ENCODE data around the gene TMEM163.
"Not testable (repeated sequence)": the region's sequence is repeated elsewhere in the genome, so short reads cannot be mapped to it uniquely, and the experiment has no call there.

Gene TMEM163

GRCh38 chr2:134718817-134719814 is at the start of gene TMEM163:
TMEM163 (minus strand) TSS chr2:134719000.
- DNase-seq: peak; percentile 61

GRCh38 chr2:134766583-134766982 is 47.8 kb upstream of the TMEM163 start:
- DNase-seq: no peak

GRCh38 chr2:134765987-134766386 is 47.2 kb upstream of the TMEM163 start:
- no peak for DNase-seq

DNA sequence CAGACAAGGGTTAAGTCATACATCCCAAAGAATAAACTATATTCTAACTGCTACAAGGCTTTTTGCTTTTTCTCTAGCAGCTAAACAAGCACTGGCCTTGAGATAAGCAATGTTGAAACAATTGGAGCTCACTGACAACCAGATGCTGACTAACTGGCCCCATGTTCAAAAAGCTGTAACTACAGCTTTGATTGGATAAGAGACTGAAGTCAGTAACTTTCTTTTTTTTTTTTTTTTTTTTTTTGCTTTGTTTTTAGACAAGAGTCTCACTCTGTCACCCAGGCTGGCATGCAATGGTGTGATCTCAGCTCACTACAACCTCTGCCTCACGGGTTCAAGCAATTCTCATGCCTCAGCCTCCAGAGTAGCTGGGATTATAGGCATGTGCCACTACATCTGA is 45.4 kb upstream of the TMEM163 start:
- DNase-seq: no peak

GRCh38 chr2:134763164-134763710 is 44.4 kb upstream of the TMEM163 start:
- no peak for DNase-seq

- no peak for DNase-seq
These were observed 43.7 kb upstream of the TMEM163 start for GRCh38 chr2:134762508-134762907.

GRCh38 chr2:134760385-134760784 is 41.6 kb upstream of the TMEM163 start:
- DNase-seq: no peak

DNA sequence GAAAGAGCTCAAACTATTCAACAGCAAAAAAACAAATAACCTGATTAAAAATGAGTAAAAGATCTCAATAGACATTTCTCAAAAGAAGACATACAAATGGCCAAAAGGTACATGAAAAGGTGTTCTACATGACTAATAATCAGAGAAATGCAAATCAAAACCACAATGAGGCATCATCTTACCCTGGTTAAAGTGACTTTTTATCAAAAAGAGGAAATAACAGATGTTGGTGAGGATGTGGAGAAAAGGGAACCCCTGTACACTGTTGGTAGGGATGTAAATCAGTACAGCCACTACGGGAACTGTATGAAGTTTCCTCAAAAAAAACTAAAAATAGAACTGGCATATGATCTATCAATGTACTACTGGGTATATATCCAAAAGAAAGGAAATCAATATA is 39.8 kb upstream of the TMEM163 start:
- no peak for DNase-seq

DNA sequence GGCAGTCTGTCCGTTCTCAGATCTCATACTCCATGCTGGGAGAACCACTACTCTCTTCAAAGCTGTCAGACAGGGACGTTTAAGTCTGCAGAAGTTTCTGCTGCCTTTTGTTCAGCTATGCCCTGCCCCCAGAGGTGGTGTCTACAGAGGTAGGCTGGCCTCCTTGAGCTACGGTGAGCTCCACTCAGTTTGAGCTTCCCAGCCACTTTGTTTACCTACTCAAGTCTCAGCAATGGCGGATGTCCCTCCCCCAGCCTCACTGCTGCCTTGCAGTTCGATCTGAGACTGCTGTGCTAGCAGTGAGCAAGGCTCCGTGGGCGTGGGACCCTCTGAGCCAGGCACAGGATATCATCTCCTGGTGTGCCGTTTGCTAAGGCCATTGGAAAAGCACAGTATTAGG is 33.2 kb upstream of the TMEM163 start:
- not testable (repeated sequence) for DNase-seq

DNA sequence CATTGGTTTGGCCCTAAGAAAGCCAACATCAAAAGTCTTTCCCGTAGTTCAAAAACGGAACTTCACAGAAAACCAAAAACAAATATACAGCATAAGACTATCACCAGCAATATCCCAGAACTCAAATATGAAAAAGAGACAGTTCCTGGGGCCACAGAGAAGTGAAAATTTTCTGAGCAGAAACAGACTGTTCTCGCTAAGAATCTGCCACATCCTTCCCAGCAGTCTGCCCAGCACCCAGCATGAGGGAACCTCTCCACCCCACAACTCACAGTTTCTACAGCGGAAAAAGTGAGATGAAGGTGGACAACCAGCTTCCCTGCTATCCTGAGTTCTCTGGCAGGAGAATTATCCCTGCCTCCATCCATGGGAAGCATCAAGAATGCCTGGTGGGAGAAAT is 26.7 kb upstream of the TMEM163 start:
- DNase-seq: no peak

- no peak for DNase-seq
These were observed 26.2 kb upstream of the TMEM163 start for GRCh38 chr2:134745023-134745422.

- no peak for DNase-seq
These were observed 21.1 kb upstream of the TMEM163 start for GRCh38 chr2:134739879-134740301.

DNA sequence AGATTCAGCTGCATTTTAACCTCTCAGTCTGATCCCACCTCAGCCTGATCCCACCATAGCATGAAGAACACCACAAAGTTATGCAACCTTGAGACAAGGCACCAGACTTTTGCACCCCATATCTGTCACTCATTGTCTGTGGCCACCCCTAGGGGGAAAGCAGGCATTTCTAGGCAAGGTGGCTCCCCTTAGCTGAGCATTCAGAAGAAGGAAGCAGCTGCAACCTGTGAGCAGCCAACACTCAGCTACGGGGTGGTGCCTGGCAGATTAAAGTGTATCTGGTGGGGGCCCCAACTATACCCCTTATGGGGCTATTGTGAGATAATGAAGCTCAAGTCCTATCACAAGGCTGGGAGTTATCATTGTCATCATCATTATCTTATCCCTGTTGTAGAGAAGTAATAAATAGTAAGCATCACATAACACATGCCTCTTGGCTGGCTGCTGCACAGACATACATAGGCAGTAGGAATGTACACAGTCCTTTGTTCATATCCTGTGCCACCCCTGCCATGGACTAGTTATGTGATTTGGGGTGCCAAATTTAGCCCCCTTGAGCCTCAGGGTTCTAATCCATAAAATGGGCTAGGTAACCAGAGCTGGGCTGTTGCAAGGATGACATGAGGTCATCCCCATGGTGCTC is 20.6 kb upstream of the TMEM163 start:
- no peak for DNase-seq

- DNase-seq: no peak
These were observed 19.5 kb upstream of the TMEM163 start for GRCh38 chr2:134738141-134738870.

GRCh38 chr2:134737671-134738070 is 18.9 kb upstream of the TMEM163 start:
- no peak for DNase-seq

GRCh38 chr2:134736167-134736880 is 17.5 kb upstream of the TMEM163 start:
- DNase-seq: no peak

DNA sequence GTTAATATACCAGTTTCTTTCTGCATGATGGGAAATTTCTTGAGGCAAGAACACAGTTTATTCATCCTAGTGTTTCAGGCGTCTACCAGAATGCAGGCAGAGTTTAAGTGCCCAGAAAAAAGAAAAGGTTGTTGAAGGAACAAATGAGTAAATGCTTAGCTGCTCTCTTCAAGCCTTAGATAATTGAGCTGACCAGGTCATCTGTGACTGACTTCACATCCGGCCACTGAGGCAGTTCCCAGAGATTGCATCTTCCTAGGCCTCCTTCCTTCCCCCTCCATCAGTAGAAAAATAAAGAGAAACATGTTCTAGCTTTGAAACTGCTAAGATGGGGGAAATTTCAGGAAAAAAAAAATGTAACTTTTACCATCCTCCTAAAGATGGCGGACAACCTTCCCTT is 9.4 kb upstream of the TMEM163 start:
- no peak for DNase-seq

DNA sequence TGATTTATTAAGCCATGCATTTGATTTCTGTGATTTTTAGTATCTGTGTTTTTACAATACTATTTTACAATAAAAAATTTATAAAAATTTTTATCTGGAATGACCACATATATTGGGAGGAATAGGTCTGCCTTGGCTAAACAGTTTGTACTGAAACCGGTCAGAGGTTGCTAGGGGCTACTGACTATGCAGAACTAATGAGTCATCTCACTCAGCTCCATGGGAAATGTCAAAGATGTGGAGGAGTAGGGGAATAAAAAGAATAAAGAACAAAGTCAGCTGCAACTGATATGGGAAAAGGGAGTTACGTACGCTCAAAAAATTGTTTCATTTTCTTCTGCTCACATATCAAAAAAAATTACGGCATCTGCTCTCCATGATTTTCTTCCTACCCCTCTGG is 8.6 kb upstream of the TMEM163 start:
- no peak for DNase-seq

- DNase-seq: no peak
These were observed 7.8 kb upstream of the TMEM163 start for GRCh38 chr2:134726645-134727044.

GRCh38 chr2:134725876-134726275 is 7.1 kb upstream of the TMEM163 start:
- DNase-seq: no peak

GRCh38 chr2:134724341-134724740 is 5.5 kb upstream of the TMEM163 start:
- DNase-seq: no peak

DNA sequence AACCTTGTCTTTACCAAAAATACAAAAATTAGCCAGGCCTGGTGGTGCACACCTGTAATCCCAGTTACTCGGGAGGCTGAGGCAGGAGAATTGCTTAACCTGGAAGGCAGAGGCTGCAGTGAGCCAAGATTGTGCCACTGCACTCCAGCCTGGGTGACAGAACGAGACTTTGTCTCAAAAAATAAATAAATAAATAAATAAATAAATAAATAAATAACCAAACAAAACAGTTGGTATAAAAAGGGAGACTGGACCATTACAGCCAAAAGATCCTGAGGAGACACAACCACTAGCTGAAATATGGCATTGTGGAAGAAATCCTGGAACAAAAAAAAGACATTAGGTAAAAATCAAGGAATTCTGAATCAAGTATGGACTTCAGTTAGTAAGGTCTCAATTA is 4.9 kb upstream of the TMEM163 start:
- not testable (repeated sequence) for DNase-seq
